Measurements from ENCODE around the gene CACNB4. TPM values are rescaled to one million over a fixed set of nuclear protein-coding genes. Genes with fewer than 3 reads are reported as not detected.

CACNB4 gene
- total RNA-seq, 2 experiments from 2014 or later: 0.34 to 0.41 TPM

- no peak for TF ChIP-seq CTCF (IDR thresholded peaks at IDR 0.05)
- DNase-seq (no peak), ATAC-seq (no peak)
- CTCF ChIA-PET: interaction anchor here (1.1 kb wide), 2 partner anchors 11 to 33 kb away, joined by 3 read pairs; no protein-coding TSS in a partner anchor
- POLR2A ChIA-PET: interaction anchor here (0.8 kb wide), 1 partner anchor 8 kb away, joined by 3 read pairs; no protein-coding TSS in a partner anchor
- H3K9me3 Mint-ChIP-seq: no peaks in the 10 kb centered on the region
- no peaks in the 10 kb centered on the region for H3K27me3 Mint-ChIP-seq
- intact Hi-C loops (cut with micrococcal nuclease): no loop called here
- no peak overlapping the region for H3K27ac Mint-ChIP-seq
- H3K4me3 Mint-ChIP-seq: no peak overlapping the region
- H3K36me3 Mint-ChIP-seq (ENCODE audit: low read depth): no peaks in the 10 kb centered on the region
- no peaks in the 10 kb centered on the region for H3K4me1 Mint-ChIP-seq (ENCODE audit: low read depth)
These were observed 133.0 kb downstream of the CACNB4 start for GRCh38 chr2:151965884-151966283.

GRCh38 chr2:151961558-151961957 is 137.3 kb downstream of the CACNB4 start:
- Mint-ChIP-seq H3K27me3 (no peaks in the 10 kb centered on the region), H3K4me3 (no peak overlapping the region), H3K9me3 (no peaks in the 10 kb centered on the region), H3K36me3 (ENCODE audit: low read depth) (no peaks in the 10 kb centered on the region), H3K27ac (no peak overlapping the region), H3K4me1 (ENCODE audit: low read depth) (no peaks in the 10 kb centered on the region)
- ATAC-seq (no peak), DNase-seq (no peak)
- CTCF ChIA-PET: no interaction called here
- intact Hi-C loops (cut with micrococcal nuclease): no loop called here
- POLR2A ChIA-PET: interaction anchor here (0.6 kb wide), 1 partner anchor 55 kb away, joined by 3 read pairs; no protein-coding TSS in a partner anchor
- no peak for TF ChIP-seq CTCF (IDR thresholded peaks at IDR 0.05)

GRCh38 chr2:151959238-151959637 is 139.6 kb downstream of the CACNB4 start:
- H3K27me3 Mint-ChIP-seq: peaks cover 4% of the 10 kb centered on the region
- no peak for ATAC-seq
- H3K27ac Mint-ChIP-seq: no peak overlapping the region
- CTCF ChIA-PET: interaction anchor here (0.8 to 1.6 kb wide), 3 partner anchors 12 to 67 kb away, joined by 3 to 4 read pairs (median 3); no protein-coding TSS in a partner anchor
- intact Hi-C loops (cut with micrococcal nuclease): no loop called here
- H3K4me1 Mint-ChIP-seq (ENCODE audit: low read depth): no peaks in the 10 kb centered on the region
- POLR2A ChIA-PET: no interaction called here
- no peaks in the 10 kb centered on the region for H3K9me3 Mint-ChIP-seq
- no peaks in the 10 kb centered on the region for H3K36me3 Mint-ChIP-seq (ENCODE audit: low read depth)
- H3K4me3 Mint-ChIP-seq: no peak overlapping the region
- DNase-seq: no peak
- TF ChIP-seq CTCF (IDR thresholded peaks at IDR 0.05): no peak

- no peak overlapping the region for H3K4me3 Mint-ChIP-seq
- no peak for TF ChIP-seq CTCF (IDR thresholded peaks at IDR 0.05)
- H3K27ac Mint-ChIP-seq: no peak overlapping the region
- no peak for DNase-seq
- no peak for ATAC-seq
- H3K4me1 Mint-ChIP-seq (ENCODE audit: low read depth): no peaks in the 10 kb centered on the region
- H3K9me3 Mint-ChIP-seq: no peaks in the 10 kb centered on the region
- no peaks in the 10 kb centered on the region for H3K36me3 Mint-ChIP-seq (ENCODE audit: low read depth)
- H3K27me3 Mint-ChIP-seq: peaks cover 14% of the 10 kb centered on the region
- CTCF ChIA-PET: interaction anchor here (1.4 kb wide), 1 partner anchor 8 kb away, joined by 3 read pairs; no protein-coding TSS in a partner anchor
- intact Hi-C loops (cut with micrococcal nuclease): no loop called here
- POLR2A ChIA-PET: no interaction called here
These were observed 145.4 kb downstream of the CACNB4 start for GRCh38 chr2:151953467-151953866.

- H3K9me3 Mint-ChIP-seq: no peaks in the 10 kb centered on the region
- intact Hi-C loops (cut with micrococcal nuclease): no loop called here
- H3K4me3 Mint-ChIP-seq: no peak overlapping the region
- ChIA-PET CTCF (interaction anchor here (1.3 to 1.4 kb wide), 2 partner anchors 8 to 28 kb away, joined by 3 read pairs; no protein-coding TSS in a partner anchor), POLR2A (no interaction called here)
- H3K27me3 Mint-ChIP-seq: peaks cover 14% of the 10 kb centered on the region
- DNase-seq (no peak), ATAC-seq (no peak)
- no peaks in the 10 kb centered on the region for H3K36me3 Mint-ChIP-seq (ENCODE audit: low read depth)
- no peak for TF ChIP-seq CTCF (IDR thresholded peaks at IDR 0.05)
- H3K4me1 Mint-ChIP-seq (ENCODE audit: low read depth): no peaks in the 10 kb centered on the region
- H3K27ac Mint-ChIP-seq: no peak overlapping the region
These were observed 146.0 kb downstream of the CACNB4 start for GRCh38 chr2:151952691-151953456.
